GM23248 (cell line): ENCODE data around the gene KCNN1. TPM values are rescaled to one million over a fixed set of nuclear protein-coding genes. Genes with fewer than 3 reads are reported as not detected.

Experiments used
- DNase-seq: peaks from one replicate; pipeline ENCODE4 v3.0.0-alpha.2; 2015
- H2AFZ ChIP-seq: fragments of 200-600 bp; sonication (generic); 2 replicates; pipeline ENCODE4 v1.6.1; 2016; ENCODE audit warnings: antibody characterized with exemption
- H3F3A ChIP-seq: fragments of 200-600 bp; sonication (generic); 2 replicates; pipeline ENCODE4 v1.6.1; 2016; ENCODE audit warnings: mild to moderate bottlenecking, antibody characterized with exemption, mixed run types; ENCODE audit not compliant: insufficient read depth
- H3K27ac ChIP-seq: fragments of 200-600 bp; sonication (generic); 2 replicates; pipeline ENCODE4 v1.5.1; 2016; ENCODE audit warnings: mild to moderate bottlenecking
- H3K27me3 ChIP-seq: fragments of 200-600 bp; sonication (generic); replicated peaks from 2 replicates; pipeline ENCODE4 v1.6.1; 2016; ENCODE audit warnings: mild to moderate bottlenecking; ENCODE audit not compliant: insufficient read depth
- H3K36me3 ChIP-seq: fragments of 200-600 bp; sonication (generic); 2 replicates; pipeline ENCODE4 v1.6.1; 2016; ENCODE audit warnings: low read depth, mild to moderate bottlenecking
- H3K4me1 ChIP-seq: fragments of 200-600 bp; sonication (generic); 2 replicates; pipeline ENCODE4 v1.6.1; 2016; ENCODE audit warnings: mild to moderate bottlenecking; ENCODE audit not compliant: insufficient read depth
- H3K4me2 ChIP-seq: fragments of 200-600 bp; sonication (generic); one replicate; pipeline ENCODE4 v1.6.1; 2016; ENCODE audit warnings: mild to moderate bottlenecking; ENCODE audit not compliant: unreplicated experiment
- H3K4me3 ChIP-seq: fragments of 200-600 bp; sonication (generic); 2 replicates; pipeline ENCODE4 v1.5.1; 2016; ENCODE audit warnings: mild to moderate bottlenecking
- H3K79me2 ChIP-seq: fragments of 200-600 bp; sonication (generic); 2 replicates; pipeline ENCODE4 v1.6.1; 2016; ENCODE audit warnings: mild to moderate bottlenecking; ENCODE audit not compliant: insufficient read depth
- H3K9ac ChIP-seq: fragments of 200-600 bp; sonication (generic); 2 replicates; pipeline ENCODE4 v1.6.1; 2016; ENCODE audit warnings: mild to moderate bottlenecking
- H3K9me2 ChIP-seq: fragments of 200-600 bp; sonication (generic); 2 replicates; pipeline ENCODE4 v1.6.1; 2016; ENCODE audit warnings: mixed run types, mild to moderate bottlenecking, moderate library complexity; ENCODE audit not compliant: insufficient read depth
- H3K9me3 ChIP-seq: fragments of 200-600 bp; sonication (generic); one replicate; pipeline ENCODE4 v1.6.1; 2017; ENCODE audit warnings: low read depth
- H4K20me1 ChIP-seq: fragments of 200-600 bp; sonication (generic); 2 replicates; pipeline ENCODE4 v1.6.0; 2016; ENCODE audit not compliant: insufficient read depth
- EZH2 ChIP-seq: fragments of 200-600 bp; sonication (generic); IDR thresholded peaks from 2 replicates; pipeline ENCODE4 v1.6.1; 2018; ENCODE audit warnings: antibody characterized with exemption, mild to moderate bottlenecking; ENCODE audit not compliant: insufficient read depth, poor library complexity, severe bottlenecking
- EZH2phosphoT487 ChIP-seq: fragments of 200-600 bp; sonication (generic); IDR thresholded peaks from 2 replicates; pipeline ENCODE4 v1.6.1; 2018; ENCODE audit warnings: antibody characterized with exemption, moderate library complexity, mild to moderate bottlenecking, low read depth; ENCODE audit not compliant: insufficient read depth
- WGBS, 2 experiments: methylation state at CpG; one replicate each; pipeline ENCODE4 v1.1.6; 2015 to 2017; ENCODE audit warnings: low lambda C conversion rate in 2 of 2, low coverage in 1 of 2; ENCODE audit errors: missing lambda C conversion rate in 2 of 2; 5-methylcytosine and 5-hydroxymethylcytosine counted together
- in situ Hi-C: fragments of 300-500 bp; cut with MboI; formaldehyde crosslinking; loops from 2 replicates; pipeline ENCODE4 v1.15.0; 2020
- polyA plus RNA-seq: library from polyadenylated mRNA; unstranded; fragments of >200 nt; fragmentation: Nextera tagmentation; extraction: Ambion mirVana; gene quantifications from 2 replicates; pipeline ENCODE4 v1.2.1, GENCODE V29; 2016
- total RNA-seq: library from RNA; depleted of rRNA; stranded (reverse); fragments of >200 nt; shearing (Covaris generic); gene quantifications from 2 replicates; pipeline ENCODE4 v1.2.3, GENCODE V29; 2014

Gene KCNN1
- total and polyA plus RNA-seq, 2 experiments from 2014 or later, result not detected

DNA sequence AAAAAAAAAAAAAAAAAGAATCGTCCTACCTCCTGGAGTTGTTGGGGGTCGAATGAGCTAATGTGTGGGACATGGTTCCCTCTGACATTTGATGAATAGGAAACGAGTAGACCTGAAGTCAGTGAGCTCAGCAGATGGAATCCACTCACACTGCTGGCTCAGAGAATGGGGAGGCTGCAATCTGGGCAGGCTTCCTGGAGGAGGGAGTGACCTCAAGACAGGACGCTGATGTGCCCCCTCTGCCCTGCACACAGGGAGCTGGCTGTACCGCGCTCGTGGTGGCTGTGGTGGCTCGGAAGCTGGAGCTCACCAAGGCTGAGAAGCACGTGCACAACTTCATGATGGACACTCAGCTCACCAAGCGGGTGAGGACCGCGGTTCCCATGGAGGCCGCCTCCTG, 21.3 kb downstream of the KCNN1 start:
- no peaks in the 10 kb centered on the region for H4K20me1 ChIP-seq

DNA sequence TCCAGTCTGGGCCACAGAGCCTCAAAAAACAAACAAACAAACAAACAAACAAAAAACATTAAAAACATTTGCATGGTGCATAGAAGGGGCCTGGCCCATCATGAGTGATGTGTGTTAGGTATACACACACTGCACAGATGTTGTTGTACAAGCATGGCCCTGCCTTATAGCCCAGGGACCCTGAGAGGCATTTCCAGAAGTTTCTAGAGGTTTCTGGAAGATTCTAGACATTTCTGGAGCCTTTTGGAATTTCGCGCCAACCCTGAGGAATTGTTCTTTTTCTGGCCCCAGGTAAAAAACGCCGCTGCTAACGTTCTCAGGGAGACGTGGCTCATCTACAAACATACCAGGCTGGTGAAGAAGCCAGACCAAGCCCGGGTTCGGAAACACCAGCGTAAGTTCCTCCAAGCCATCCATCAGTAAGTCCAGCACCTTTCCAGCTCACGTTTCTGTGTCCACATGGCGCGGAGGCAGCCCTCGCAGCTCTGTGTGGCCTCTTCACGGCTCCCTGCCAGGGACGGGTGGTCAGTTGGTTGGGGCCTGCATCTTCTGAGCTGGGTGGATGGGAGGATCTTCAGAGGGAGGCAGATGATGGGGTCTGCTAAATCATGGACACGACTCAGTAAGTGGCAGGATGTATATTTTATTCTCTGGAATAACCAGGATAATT, 22.7 kb downstream of the KCNN1 start:
- Histone ChIP-seq H2AFZ (no peak overlapping the region), H3K9ac (no peak overlapping the region), H3K9me2 (no peaks in the 10 kb centered on the region), H3F3A (no peaks in the 10 kb centered on the region), H3K4me2 (no peak overlapping the region), H3K4me1 (no peaks in the 10 kb centered on the region), H3K79me2 (no peaks in the 10 kb centered on the region), H3K27me3 (no peaks in the 10 kb centered on the region), H3K36me3 (no peaks in the 10 kb centered on the region), H3K4me3 (no peak overlapping the region), H3K27ac (no peak overlapping the region), H3K9me3 (no peaks in the 10 kb centered on the region), H4K20me1 (no peaks in the 10 kb centered on the region)
- DNase-seq, result no peak
- TF ChIP-seq EZH2 (no peak), EZH2phosphoT487 (no peak)
- WGBS, 2 experiments, result 88 to 92% methylated on average over 16 of the region's 16 CpGs
- in situ Hi-C loops, result loop anchor here (10.0 kb wide), 1 partner anchor 45 kb away; no protein-coding TSS in a partner anchor

More for the DNA sequence above, 21.3 kb downstream of the KCNN1 start:
- Histone ChIP-seq H3K79me2 (no peaks in the 10 kb centered on the region), H3F3A (no peaks in the 10 kb centered on the region), H3K4me3 (no peak overlapping the region), H3K4me2 (no peak overlapping the region), H3K4me1 (no peaks in the 10 kb centered on the region), H3K36me3 (no peaks in the 10 kb centered on the region), H3K9me2 (no peaks in the 10 kb centered on the region), H3K27me3 (no peaks in the 10 kb centered on the region), H3K9ac (no peak overlapping the region), H2AFZ (no peak overlapping the region), H3K27ac (no peak overlapping the region), H3K9me3 (no peaks in the 10 kb centered on the region)
- in situ Hi-C loops, result no loop called here
- 88 to 89% methylated on average over 13 of the region's 13 CpGs for WGBS, 2 experiments
- DNase-seq, result no peak
- no peak for TF ChIP-seq EZH2

DNA sequence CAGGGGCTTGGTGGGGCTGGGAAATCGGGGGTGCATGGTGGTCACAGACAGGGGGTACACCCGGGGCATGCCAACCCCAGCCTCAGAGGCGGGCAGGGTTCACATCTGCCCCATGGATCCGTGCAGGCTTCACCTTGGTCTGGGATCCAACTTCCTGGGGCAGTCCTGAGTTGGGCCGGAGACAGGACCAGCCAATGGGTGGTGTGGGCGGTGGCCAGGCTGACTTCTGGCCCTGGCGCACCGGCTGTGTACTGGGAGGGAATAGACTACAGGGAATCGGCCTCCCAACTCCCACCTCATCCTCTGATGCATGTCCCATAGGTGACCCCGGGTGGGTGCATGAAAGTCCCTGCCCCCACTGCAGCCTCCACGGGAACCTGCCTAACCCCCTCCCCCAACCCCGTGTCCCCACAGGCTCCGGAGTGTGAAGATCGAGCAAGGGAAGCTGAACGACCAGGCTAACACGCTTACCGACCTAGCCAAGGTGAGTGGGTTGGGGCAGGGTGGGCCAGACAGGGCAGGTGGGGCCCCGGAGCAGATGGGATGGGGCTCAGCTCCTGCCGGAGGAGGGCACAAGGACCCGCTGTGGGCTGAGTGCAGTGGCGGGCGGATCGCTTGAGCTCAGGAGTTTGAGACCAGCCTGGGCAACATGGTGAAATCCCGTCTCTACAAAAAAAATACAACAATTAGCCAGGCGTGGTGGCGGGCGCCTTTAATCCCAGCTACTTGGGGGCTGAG, 26.3 kb downstream of the KCNN1 start:
- Histone ChIP-seq H3K36me3 (no peaks in the 10 kb centered on the region), H3K27ac (no peak overlapping the region), H3K4me2 (no peak overlapping the region), H3K27me3 (no peaks in the 10 kb centered on the region), H3K4me3 (no peak overlapping the region), H3F3A (no peaks in the 10 kb centered on the region), H4K20me1 (no peaks in the 10 kb centered on the region), H3K79me2 (no peaks in the 10 kb centered on the region), H3K9ac (no peak overlapping the region), H3K4me1 (no peaks in the 10 kb centered on the region), H2AFZ (no peak overlapping the region), H3K9me2 (no peaks in the 10 kb centered on the region), H3K9me3 (no peaks in the 10 kb centered on the region)
- DNase-seq, result no peak
- TF ChIP-seq EZH2 (no peak), EZH2phosphoT487 (no peak)
- in situ Hi-C loops, result loop anchor here (10.0 kb wide), 1 partner anchor 48 kb away; no protein-coding TSS in a partner anchor
- WGBS, 2 experiments, result 69 to 73% methylated on average over 15 to 27 of the region's 27 CpGs

DNA sequence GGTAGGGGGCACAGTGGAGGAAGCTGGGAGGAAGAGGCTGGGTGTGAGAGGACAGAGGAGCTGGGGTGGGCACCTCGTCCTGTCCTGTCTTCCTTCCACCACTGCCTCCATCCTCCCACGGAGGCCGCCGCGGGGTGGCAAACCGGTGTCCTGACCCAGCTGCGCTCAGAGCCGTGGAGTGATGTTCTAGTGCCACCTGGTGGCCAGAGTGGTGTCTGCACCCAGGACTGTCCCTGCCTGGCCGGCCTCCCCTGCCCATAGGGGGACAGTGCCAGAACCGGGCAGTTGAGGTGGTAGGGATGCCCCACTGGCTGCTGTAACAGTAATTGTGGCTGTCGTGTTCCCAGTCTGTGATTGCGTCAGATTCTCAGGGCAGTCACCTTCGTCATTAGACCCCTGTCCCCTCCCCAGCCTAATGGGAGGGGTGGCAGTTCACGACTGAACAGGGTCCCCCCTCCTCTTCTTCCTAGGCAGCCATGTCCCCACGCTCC, 30.0 kb downstream of the KCNN1 start:
- WGBS, 2 experiments, result 8 to 9% methylated on average over 11 to 15 of the region's 15 CpGs
- TF ChIP-seq EZH2phosphoT487 (no peak), EZH2 (no peak)

More for the DNA sequence above, 30.0 kb downstream of the KCNN1 start:
- Histone ChIP-seq H3K9ac (no peak overlapping the region), H3K4me2 (no peak overlapping the region), H3K27me3 (no peaks in the 10 kb centered on the region), H3K27ac (no peak overlapping the region), H3K79me2 (peaks cover 6% of the 10 kb centered on the region), H2AFZ (no peak overlapping the region), H3K9me2 (no peaks in the 10 kb centered on the region), H3K4me1 (peaks cover 5% of the 10 kb centered on the region; the same call in 1 of the 2 replicates), H3F3A (0 out of 2 replicates have a peak, but pooled peaks cover 4% of the 10 kb centered on the region), H3K36me3 (no peaks in the 10 kb centered on the region), H4K20me1 (no peaks in the 10 kb centered on the region), H3K9me3 (no peaks in the 10 kb centered on the region), H3K4me3 (no peak overlapping the region)
- in situ Hi-C loops, result loop anchor here (10.0 kb wide), 1 partner anchor 52 kb away; no protein-coding TSS in a partner anchor
- peak; percentile 82 for DNase-seq
